Uterus (tissue), 2 donors: ENCODE measurements around the gene IGFBP1.

Experiments used
- POLR2A ChIP-seq, 2 donors: fragments of 450-650 bp; IDR thresholded peaks; one replicate each; pipeline ENCODE4 v1.6.1; 2016; ENCODE audit warnings: antibody characterized with exemption in 2 of 2, mild to moderate bottlenecking in 1 of 2, moderate library complexity in 1 of 2
- TF ChIP-seq, protein P1 (sequence below), 4 experiments: fragments of 200-600 bp in 2 of 4; fragments of 450-650 bp in 2 of 4; sonication (generic) in 2 of 4; IDR thresholded peaks; one replicate each; pipeline ENCODE4 v1.5.1; 2016 to 2019; ENCODE audit warnings: antibody characterized with exemption in 4 of 4, mild to moderate bottlenecking in 2 of 4, moderate library complexity in 1 of 4

DNA sequence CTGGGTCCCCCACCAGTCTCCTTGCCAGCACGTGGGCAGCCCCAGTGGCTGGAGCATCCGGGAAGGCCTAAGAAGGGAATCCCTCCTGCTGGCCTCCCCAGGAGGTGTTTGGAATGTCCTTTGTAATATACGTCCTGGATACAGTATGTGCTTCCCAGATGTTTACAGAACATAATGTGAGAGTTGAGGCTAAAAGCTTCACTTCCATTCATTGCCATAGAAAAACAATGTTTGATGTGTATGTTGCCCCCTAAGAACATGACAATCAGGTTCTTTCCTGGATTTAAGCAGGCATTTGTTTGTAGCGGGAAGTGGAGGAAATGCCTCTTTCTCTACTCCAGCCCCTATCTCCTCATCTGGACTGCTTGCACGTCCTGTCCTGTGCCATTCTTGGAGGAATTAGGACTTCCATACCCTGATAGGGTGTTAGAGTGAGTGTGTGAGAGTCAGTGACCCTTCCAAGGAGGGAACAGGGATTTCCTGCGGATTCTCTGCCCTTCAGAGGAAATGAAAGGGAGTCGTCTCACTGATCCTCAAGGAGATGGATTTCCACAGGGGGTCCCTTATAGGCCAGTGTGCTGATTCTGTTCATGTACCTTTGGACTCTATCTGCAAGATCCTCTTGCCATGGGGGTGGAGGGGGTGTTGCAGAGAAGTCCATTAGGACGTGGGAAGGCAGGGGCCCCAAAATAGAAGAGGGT is 1.2 kb downstream of the IGFBP1 start:
- TF ChIP-seq, protein P1, sequence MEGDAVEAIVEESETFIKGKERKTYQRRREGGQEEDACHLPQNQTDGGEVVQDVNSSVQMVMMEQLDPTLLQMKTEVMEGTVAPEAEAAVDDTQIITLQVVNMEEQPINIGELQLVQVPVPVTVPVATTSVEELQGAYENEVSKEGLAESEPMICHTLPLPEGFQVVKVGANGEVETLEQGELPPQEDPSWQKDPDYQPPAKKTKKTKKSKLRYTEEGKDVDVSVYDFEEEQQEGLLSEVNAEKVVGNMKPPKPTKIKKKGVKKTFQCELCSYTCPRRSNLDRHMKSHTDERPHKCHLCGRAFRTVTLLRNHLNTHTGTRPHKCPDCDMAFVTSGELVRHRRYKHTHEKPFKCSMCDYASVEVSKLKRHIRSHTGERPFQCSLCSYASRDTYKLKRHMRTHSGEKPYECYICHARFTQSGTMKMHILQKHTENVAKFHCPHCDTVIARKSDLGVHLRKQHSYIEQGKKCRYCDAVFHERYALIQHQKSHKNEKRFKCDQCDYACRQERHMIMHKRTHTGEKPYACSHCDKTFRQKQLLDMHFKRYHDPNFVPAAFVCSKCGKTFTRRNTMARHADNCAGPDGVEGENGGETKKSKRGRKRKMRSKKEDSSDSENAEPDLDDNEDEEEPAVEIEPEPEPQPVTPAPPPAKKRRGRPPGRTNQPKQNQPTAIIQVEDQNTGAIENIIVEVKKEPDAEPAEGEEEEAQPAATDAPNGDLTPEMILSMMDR (IDR thresholded peaks at IDR 0.05), result no peak
- TF ChIP-seq POLR2A (IDR thresholded peaks at IDR 0.05), result no peak
